ENCODE results near the gene PDIA5.

PDIA5 gene

GRCh38 chr3:123075359-123075758 lies 8.5 kb downstream of the PDIA5 start:
- Histone ChIP-seq H3K4me3 (replicated peaks; ENCODE audit: insufficient read depth, low read length) (no peak overlapping the region), H3K27ac (replicated peaks) (no peak overlapping the region), H3K27me3 (ENCODE audit: insufficient read depth, poor library complexity, severe bottlenecking) (no peaks in the 10 kb centered on the region)
- no peak for DNase-seq (ENCODE audit: low read depth in 1 of 2, low spot score in 1 of 2)
- no peak for TF ChIP-seq POLR2AphosphoS5 (IDR thresholded peaks at IDR 0.05; ENCODE audit: low read depth)
- no peak for TF ChIP-seq REST (IDR thresholded peaks at IDR 0.05; ENCODE audit: insufficient replicate concordance, low read depth)
- no peak for TF ChIP-seq SPI1 (IDR thresholded peaks at IDR 0.05; ENCODE audit: borderline replicate concordance, low read depth)
- no peak for TF ChIP-seq CTCF (IDR thresholded peaks at IDR 0.05; ENCODE audit: insufficient read depth, low read length)
- no peak for TF ChIP-seq GABPA (IDR thresholded peaks at IDR 0.05; ENCODE audit: low read depth)

- TF ChIP-seq SPI1 (IDR thresholded peaks at IDR 0.05; ENCODE audit: borderline replicate concordance, low read depth) = no peak
- no peak for TF ChIP-seq REST (IDR thresholded peaks at IDR 0.05; ENCODE audit: insufficient replicate concordance, low read depth)
- H3K27me3 ChIP-seq (ENCODE audit: insufficient read depth, poor library complexity, severe bottlenecking) = no peaks in the 10 kb centered on the region
- DNase-seq (ENCODE audit: low read depth in 1 of 2, low spot score in 1 of 2) = no peak
- H3K27ac ChIP-seq (replicated peaks) = no peak overlapping the region
- H3K4me3 ChIP-seq (replicated peaks; ENCODE audit: insufficient read depth, low read length) = no peak overlapping the region
These were observed 9.3 kb downstream of the PDIA5 start for GRCh38 chr3:123076112-123076495.

- Histone ChIP-seq H3K27ac (replicated peaks) (no peak overlapping the region), H3K4me3 (replicated peaks; ENCODE audit: insufficient read depth, low read length) (no peak overlapping the region), H3K27me3 (ENCODE audit: insufficient read depth, poor library complexity, severe bottlenecking) (no peaks in the 10 kb centered on the region)
- no peak for DNase-seq (ENCODE audit: low read depth in 1 of 2, low spot score in 1 of 2)
- TF ChIP-seq GABPA (IDR thresholded peaks at IDR 0.05; ENCODE audit: low read depth) (no peak), CTCF (IDR thresholded peaks at IDR 0.05; ENCODE audit: insufficient read depth, low read length) (no peak), SPI1 (IDR thresholded peaks at IDR 0.05; ENCODE audit: borderline replicate concordance, low read depth) (no peak), POLR2AphosphoS5 (IDR thresholded peaks at IDR 0.05; ENCODE audit: low read depth) (no peak), REST (IDR thresholded peaks at IDR 0.05; ENCODE audit: insufficient replicate concordance, low read depth) (no peak)
These were observed 9.9 kb downstream of the PDIA5 start for GRCh38 chr3:123076496-123077418.
